Measurements from ENCODE around the gene GGA2.
A peak's percentile ranks its signal among the peaks of the same experiment; 100 is the strongest.
"Not testable (repeated sequence)": the region's sequence is repeated elsewhere in the genome, so short reads cannot be mapped to it uniquely, and the experiment has no call there.

The GGA2 gene

GRCh38 chr16:23476289-23476688, 34.0 kb downstream of the GGA2 start:
- DNase-seq (ENCODE audit: low read depth) = no peak

- DNase-seq (ENCODE audit: low read depth) = peak; percentile 41
Measured at GRCh38 chr16:23469814-23470213, 40.5 kb downstream of the GGA2 start.

- peak; percentile 90 for DNase-seq (ENCODE audit: low read depth)
Measured at GRCh38 chr16:23466162-23466885, 44.0 kb downstream of the GGA2 start.

- no peak for DNase-seq (ENCODE audit: low read depth)
Measured at GRCh38 chr16:23465179-23465578, 45.1 kb downstream of the GGA2 start.

GRCh38 chr16:23464196-23464595, 46.1 kb downstream of the GGA2 start:
- DNase-seq (ENCODE audit: low read depth) = no peak

- not testable (repeated sequence) for DNase-seq (ENCODE audit: low read depth)
Measured at GRCh38 chr16:23462994-23463393, 47.3 kb downstream of the GGA2 start.

- DNase-seq (ENCODE audit: low read depth) = no peak
Measured at GRCh38 chr16:23453338-23454052, 56.8 kb downstream of the GGA2 start.

- peak; percentile 86 for DNase-seq (ENCODE audit: low read depth)
Measured at GRCh38 chr16:23452572-23453337, 57.5 kb downstream of the GGA2 start, which contains the start of gene COG7. TSS of gene COG7 (minus strand) at chr16:23453189. CDS start at chr16:23452994, 195 bp downstream.

- DNase-seq (ENCODE audit: low read depth) = peak; percentile 12
Measured at GRCh38 chr16:23452221-23452571, 58.1 kb downstream of the GGA2 start.

GRCh38 chr16:23448392-23448791, 61.9 kb downstream of the GGA2 start:
- DNase-seq (ENCODE audit: low read depth) = no peak

GRCh38 chr16:23437542-23437941, 72.8 kb downstream of the GGA2 start:
- DNase-seq (ENCODE audit: low read depth) = not testable (repeated sequence)

- no peak for DNase-seq (ENCODE audit: low read depth)
Measured at GRCh38 chr16:23436951-23437350, 73.3 kb downstream of the GGA2 start.

- DNase-seq (ENCODE audit: low read depth) = peak; percentile 76
Measured at GRCh38 chr16:23435500-23435899, 74.8 kb downstream of the GGA2 start.

- DNase-seq (ENCODE audit: low read depth) = peak; percentile 68
Measured at GRCh38 chr16:23434380-23434779, 75.9 kb downstream of the GGA2 start.

GRCh38 chr16:23433261-23433920, 76.9 kb downstream of the GGA2 start:
- no peak for DNase-seq (ENCODE audit: low read depth)

- DNase-seq (ENCODE audit: low read depth) = peak; percentile 40
Measured at GRCh38 chr16:23432176-23433128, 77.8 kb downstream of the GGA2 start.

- DNase-seq (ENCODE audit: low read depth) = no peak
Measured at GRCh38 chr16:23428351-23428750, 81.9 kb downstream of the GGA2 start.

- DNase-seq (ENCODE audit: low read depth) = no peak
Measured at GRCh38 chr16:23424292-23424958, 85.9 kb downstream of the GGA2 start.

- DNase-seq (ENCODE audit: low read depth) = peak; percentile 94
Measured at GRCh38 chr16:23423496-23424049, 86.7 kb downstream of the GGA2 start.

GRCh38 chr16:23420011-23420410, 90.3 kb downstream of the GGA2 start:
- peak; percentile 36 for DNase-seq (ENCODE audit: low read depth)

Measured in ELR (cell line).